ENCODE data around the gene EFNA5.

- TF ChIP-seq POLR2AphosphoS5 (IDR thresholded peaks at IDR 0.05): peak in 1 of 2 donors; percentile 14
- no peak for TF ChIP-seq CTCF (IDR thresholded peaks at IDR 0.05)
- no peak for TF ChIP-seq POLR2A (IDR thresholded peaks at IDR 0.05; ENCODE audit: low read depth)
- TF ChIP-seq EP300 (IDR thresholded peaks at IDR 0.05): no peak
Measured at GRCh38 chr5:107361945-107362344, 308.8 kb downstream of the EFNA5 start.
